ENCODE measurements around the gene NOM1.
"Not testable (repeated sequence)": the region's sequence is repeated elsewhere in the genome, so short reads cannot be mapped to it uniquely, and the experiment has no call there.

Gene NOM1

DNA sequence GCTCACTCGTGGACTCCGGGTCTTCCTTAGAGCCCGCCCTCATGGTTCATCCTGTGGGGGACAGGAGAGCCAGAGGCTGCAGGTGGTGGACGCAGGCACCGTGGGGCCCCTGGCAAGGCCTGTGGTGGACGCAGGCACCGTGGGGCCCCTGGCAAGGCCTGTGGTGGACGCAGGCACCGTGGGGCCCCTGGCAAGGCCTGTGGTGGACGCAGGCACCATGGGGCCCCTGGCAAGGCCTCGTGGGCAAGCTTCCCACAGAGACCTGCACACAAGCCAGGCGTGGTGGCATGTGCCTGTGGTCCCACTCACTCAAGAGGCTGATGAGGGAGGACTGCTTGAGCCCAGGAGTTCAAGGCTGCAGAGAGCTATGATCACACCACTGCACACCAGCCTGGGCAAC lies 23.7 kb upstream of the NOM1 start:
- not testable (repeated sequence) for H3K9me3 Mint-ChIP-seq; ATAC-seq (replicated peaks); DNase-seq; H3K27ac Mint-ChIP-seq; H3K4me3 Mint-ChIP-seq
- Mint-ChIP-seq H3K4me1 (ENCODE audit: low read depth in 2 of 2) (peaks cover 18 to 21% of the 10 kb centered on the region in 2 donors), H3K27me3 (peaks cover 7 to 40% of the 10 kb centered on the region in 2 donors), H3K36me3 (ENCODE audit: insufficient read depth) (peaks cover 23% of the 10 kb centered on the region)

DNA sequence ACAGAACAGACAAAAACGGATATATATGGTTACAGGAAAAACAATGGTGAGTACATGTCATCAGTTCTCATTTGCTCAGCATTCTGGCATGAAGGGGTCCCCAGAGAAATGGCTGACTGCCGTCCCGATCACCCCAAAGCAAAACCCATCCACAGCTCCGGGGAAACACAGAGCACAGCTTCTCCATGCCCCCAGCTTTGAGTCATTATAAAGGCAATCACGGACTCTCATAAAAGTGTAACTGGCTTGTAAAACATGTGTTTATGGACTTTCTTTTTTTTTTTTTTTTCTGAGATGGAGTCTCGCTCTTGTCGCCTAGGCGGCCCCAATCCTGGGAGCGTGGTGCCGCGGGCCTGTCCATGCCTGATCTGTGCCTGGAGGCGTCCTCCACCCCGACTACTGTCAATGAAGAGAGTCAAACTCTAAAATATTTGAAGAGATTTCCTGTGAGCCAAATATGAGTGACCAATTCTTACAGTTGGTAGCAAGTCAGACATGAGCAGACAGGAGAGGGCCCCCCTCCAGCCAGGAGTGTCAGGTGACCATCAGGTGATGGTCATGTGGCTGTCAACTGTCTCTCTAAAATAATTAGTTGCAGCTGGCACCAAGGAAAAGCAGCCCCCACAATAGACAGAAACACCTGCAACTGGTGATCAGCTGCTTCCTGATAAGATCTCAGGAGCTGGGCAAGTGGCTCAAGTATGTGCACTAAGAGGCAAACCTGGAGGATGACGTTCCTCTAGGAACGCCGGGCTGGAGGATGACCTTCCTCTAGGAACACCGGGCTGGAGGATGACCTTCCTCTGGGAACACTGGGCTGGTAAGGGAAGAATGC lies 21.7 kb upstream of the NOM1 start:
- Mint-ChIP-seq H3K9me3 (peaks cover 3 to 7% of the 10 kb centered on the region in 2 donors), H3K4me3 (no peak overlapping the region), H3K27ac (no peak overlapping the region), H3K27me3 (peaks cover 7 to 39% of the 10 kb centered on the region in 2 donors), H3K36me3 (ENCODE audit: insufficient read depth) (peaks cover 17% of the 10 kb centered on the region), H3K4me1 (ENCODE audit: low read depth in 2 of 2) (peaks cover 8 to 17% of the 10 kb centered on the region in 2 donors)
- DNase-seq (no peak), ATAC-seq (replicated peaks) (no peak)

DNA sequence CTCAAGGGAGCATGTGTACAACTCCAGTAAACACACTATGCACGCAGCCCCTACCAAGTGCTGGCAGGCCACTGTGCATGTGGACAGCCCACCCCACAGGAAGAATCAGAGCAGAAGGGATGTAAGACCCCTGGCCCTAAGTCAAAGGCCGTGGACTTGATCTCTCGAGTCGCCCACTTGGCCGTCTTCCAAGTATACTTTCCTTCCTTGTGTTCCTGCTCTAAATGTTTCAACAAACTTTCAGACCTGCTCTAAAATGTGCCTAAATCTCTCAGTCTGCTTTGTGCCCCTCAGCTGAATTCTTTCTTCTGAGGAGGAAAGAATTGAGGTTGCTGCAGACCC lies 21.1 kb upstream of the NOM1 start:
- DNase-seq (no peak), ATAC-seq (replicated peaks) (no peak)
- Mint-ChIP-seq H3K4me1 (ENCODE audit: low read depth in 2 of 2) (peaks cover 3 to 15% of the 10 kb centered on the region in 2 donors), H3K36me3 (ENCODE audit: insufficient read depth) (peaks cover 11% of the 10 kb centered on the region), H3K27ac (no peak overlapping the region), H3K27me3 (peaks cover 7 to 39% of the 10 kb centered on the region in 2 donors), H3K4me3 (no peak overlapping the region), H3K9me3 (peaks cover under 1 to 3% of the 10 kb centered on the region in 2 donors)

DNA sequence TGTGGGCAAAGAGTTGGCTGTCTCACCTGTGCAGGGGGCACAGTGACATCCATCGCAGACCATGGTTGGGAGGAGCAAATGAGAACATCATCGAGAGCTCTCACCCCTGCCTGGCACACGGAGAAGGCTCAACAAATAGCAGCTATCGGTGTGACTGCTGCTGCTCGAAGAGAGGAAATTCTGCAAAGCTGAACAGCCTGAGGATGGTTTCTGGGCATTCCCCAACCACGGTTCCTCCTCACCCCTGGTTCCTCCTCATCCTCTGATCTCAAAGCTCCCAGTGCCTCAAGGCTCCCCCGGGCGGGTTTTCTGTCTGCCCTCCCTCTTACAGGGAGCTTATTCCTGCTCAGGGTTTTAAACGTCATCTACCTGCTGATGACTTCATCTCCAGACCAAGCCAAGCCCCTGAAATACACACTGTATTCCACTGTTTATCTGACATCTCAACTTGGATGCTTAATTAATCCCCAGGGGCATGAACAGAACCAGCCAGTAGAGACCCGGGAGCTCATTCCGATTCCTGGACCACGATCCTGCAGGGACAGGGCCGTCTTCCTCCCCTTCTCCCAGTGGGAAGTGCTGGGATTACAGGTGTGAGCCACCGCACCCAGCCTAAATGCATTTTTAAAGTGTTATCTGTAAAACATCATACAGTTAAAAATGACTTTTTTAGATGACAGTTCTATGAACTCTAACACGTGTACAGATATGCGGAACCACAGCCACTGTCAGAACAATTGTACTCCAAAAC lies 19.5 kb upstream of the NOM1 start:
- peak overlapping the region; percentile 21 to 48 for H3K27ac Mint-ChIP-seq
- ATAC-seq (replicated peaks) (peak; percentile 83), DNase-seq (no peak)
- peaks cover 2% of the 10 kb centered on the region for H3K36me3 Mint-ChIP-seq (ENCODE audit: insufficient read depth)
- H3K4me1 Mint-ChIP-seq (ENCODE audit: low read depth in 2 of 2), result peaks cover 2 to 8% of the 10 kb centered on the region in 2 donors
- H3K27me3 Mint-ChIP-seq, result peaks cover 7 to 49% of the 10 kb centered on the region in 2 donors
- H3K9me3 Mint-ChIP-seq, result no peaks in the 10 kb centered on the region
- no peak overlapping the region for H3K4me3 Mint-ChIP-seq

DNA sequence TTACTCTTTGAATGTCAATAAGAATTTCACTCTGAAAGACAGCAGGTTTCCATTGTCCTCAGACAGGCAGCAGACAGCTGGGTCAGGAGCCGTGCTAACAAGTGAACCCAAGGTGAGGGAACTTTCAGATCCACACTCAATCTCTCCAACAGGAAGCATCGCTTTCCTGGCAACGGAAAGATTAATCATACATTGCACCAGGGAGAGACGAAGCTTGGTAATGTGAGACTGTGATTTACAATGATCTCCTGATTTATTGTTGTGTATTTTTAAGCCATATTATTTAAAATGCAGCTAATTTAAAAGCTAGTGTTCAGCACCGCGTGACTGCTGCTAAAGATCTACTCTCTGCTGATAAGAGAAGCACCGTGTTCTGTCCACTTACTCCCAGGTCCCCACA lies 17.5 kb upstream of the NOM1 start:
- peaks cover 2 to 8% of the 10 kb centered on the region in 2 donors for H3K4me1 Mint-ChIP-seq (ENCODE audit: low read depth in 2 of 2)
- H3K4me3 Mint-ChIP-seq, result no peak overlapping the region
- H3K27me3 Mint-ChIP-seq, result peaks cover 20 to 69% of the 10 kb centered on the region in 2 donors
- no peaks in the 10 kb centered on the region for H3K9me3 Mint-ChIP-seq
- ATAC-seq (replicated peaks), result no peak
- peaks cover 2% of the 10 kb centered on the region for H3K36me3 Mint-ChIP-seq (ENCODE audit: insufficient read depth)
- no peak overlapping the region for H3K27ac Mint-ChIP-seq
- DNase-seq, result no peak

DNA sequence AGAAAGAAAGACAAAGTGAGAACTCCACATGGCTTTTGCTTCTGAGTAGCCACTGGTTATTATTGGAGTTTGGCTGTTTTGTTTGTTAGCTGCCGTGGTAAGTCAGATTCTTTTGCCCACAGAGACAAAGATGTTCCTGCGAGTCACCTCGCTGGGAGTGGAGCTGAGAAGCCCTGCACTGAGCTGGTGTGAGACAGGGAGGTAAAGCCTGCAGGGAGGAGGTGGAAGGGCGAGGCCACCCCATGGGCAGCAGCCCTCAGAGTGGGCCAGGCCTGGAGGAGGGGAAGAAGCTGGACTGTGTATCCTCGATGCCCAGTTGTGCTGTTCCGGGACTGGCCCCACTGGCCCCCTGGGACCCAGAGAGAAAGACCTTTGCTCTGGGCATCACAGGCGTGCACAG lies 14.3 kb upstream of the NOM1 start:
- Mint-ChIP-seq H3K9me3 (no peaks in the 10 kb centered on the region), H3K36me3 (ENCODE audit: insufficient read depth) (no peaks in the 10 kb centered on the region), H3K4me3 (no peak overlapping the region), H3K27ac (no peak overlapping the region), H3K27me3 (peaks cover 19 to 58% of the 10 kb centered on the region in 2 donors), H3K4me1 (ENCODE audit: low read depth in 2 of 2) (peaks cover 0 to 4% of the 10 kb centered on the region in 2 donors)
- DNase-seq (no peak), ATAC-seq (replicated peaks) (no peak)

DNA sequence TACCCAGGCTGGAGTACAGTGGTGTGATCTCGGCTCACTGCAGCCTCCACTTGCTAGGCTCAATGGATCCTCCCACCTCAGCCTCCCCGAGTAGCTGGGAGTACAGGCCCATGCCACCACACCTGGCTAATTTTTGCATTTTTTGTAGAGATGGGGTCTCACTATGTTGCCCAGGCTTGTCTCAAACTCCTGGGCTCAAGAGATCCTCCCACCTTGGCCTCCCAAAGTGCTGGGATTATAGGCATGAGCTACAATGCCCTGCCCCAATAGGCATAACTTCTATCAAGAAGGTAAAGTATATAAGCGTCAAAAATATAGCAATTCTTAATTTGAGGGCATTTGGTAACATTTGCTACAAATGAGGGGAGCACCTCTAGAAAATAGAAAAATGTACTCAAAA lies 12.7 kb upstream of the NOM1 start:
- not testable (repeated sequence) for H3K27ac Mint-ChIP-seq; H3K4me1 Mint-ChIP-seq (ENCODE audit: low read depth in 2 of 2); DNase-seq; H3K9me3 Mint-ChIP-seq; H3K4me3 Mint-ChIP-seq; H3K36me3 Mint-ChIP-seq (ENCODE audit: insufficient read depth); ATAC-seq (replicated peaks)
- peaks cover 19 to 68% of the 10 kb centered on the region in 2 donors for H3K27me3 Mint-ChIP-seq

DNA sequence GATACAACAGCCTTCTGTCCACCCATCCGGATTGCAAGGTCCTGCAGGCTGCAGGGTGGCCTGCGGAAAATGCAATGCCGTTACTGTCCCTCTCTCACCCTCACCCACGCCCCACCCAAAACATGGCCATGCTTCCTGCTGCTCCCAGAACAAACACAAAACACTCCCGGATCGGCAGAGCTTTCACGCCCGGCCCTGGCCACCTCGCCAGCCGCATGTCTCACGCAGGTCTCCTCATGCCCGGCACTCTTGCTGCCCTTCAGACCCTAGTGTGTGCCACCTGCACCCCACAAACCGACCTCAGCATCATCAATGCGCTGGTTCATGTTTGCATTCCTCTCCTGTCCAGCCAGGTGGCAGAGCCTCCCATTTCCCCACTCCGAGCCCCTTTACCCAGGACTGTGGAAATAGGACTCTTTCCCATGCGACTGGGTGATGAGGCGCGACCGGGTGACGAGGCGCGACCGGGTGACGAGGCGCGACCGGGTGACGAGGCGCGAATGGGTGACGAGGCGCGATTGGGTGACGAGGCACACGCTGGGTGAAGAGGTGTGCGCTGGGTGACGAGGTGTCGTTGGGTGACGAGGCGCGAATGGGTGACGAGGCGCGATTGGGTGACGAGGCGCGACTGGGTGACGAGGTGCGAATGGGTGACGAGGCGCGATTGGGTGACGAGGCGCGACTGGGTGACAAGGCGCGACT lies 8.9 kb upstream of the NOM1 start:
- H3K27me3 Mint-ChIP-seq, result peaks cover 36 to 82% of the 10 kb centered on the region in 2 donors
- H3K36me3 Mint-ChIP-seq (ENCODE audit: insufficient read depth), result peaks cover 10% of the 10 kb centered on the region
- peaks cover 0 to 2% of the 10 kb centered on the region in 2 donors for H3K9me3 Mint-ChIP-seq
- H3K4me3 Mint-ChIP-seq, result no peak overlapping the region
- H3K4me1 Mint-ChIP-seq (ENCODE audit: low read depth in 2 of 2), result peaks cover 0 to 5% of the 10 kb centered on the region in 2 donors
- no peak for ATAC-seq (replicated peaks)
- DNase-seq, result no peak
- H3K27ac Mint-ChIP-seq, result no peak overlapping the region

DNA sequence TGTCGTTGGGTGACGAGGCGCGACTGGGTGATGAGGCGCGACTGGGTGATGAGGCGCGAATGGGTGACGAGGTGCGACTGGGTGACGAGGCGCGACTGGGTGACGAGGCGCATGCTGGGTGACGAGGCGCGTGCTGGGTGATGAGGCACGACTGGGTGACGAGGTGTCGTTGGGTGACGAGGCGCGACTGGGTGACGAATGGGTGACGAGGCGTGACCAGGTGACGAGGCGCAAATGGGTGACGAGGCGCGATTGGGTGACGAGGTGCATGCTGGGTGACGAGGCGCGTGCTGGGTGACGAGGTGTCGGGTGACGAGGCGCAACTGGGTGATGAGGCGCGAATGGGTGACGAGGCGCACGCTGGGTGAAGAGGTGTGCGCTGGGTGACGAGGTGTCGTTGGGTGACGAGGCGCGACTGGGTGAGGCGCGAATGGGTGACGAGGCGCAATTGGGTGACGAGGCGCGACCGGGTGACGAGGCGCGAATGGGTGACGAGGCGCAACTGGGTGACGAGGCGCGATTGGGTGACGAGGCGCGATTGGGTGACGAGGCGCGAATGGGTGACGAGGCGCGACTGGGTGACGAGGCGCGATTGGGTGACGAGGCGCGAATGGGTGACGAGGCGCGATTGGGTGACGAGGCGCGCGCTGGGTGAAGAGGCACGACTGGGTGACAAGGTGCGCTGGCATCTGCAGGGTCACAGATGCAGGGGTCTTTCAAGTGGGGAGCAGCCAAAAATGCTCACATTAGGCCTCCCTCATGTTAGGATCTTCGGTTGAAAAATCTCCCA lies 7.9 kb upstream of the NOM1 start:
- no peak for ATAC-seq (replicated peaks)
- no peak overlapping the region for H3K27ac Mint-ChIP-seq
- DNase-seq, result no peak
- peaks cover 0 to 5% of the 10 kb centered on the region in 2 donors for H3K4me1 Mint-ChIP-seq (ENCODE audit: low read depth in 2 of 2)
- H3K27me3 Mint-ChIP-seq, result peaks cover 31 to 77% of the 10 kb centered on the region in 2 donors
- peaks cover 0 to 2% of the 10 kb centered on the region in 2 donors for H3K9me3 Mint-ChIP-seq
- H3K4me3 Mint-ChIP-seq, result no peak overlapping the region
- H3K36me3 Mint-ChIP-seq (ENCODE audit: insufficient read depth), result peaks cover 10% of the 10 kb centered on the region

DNA sequence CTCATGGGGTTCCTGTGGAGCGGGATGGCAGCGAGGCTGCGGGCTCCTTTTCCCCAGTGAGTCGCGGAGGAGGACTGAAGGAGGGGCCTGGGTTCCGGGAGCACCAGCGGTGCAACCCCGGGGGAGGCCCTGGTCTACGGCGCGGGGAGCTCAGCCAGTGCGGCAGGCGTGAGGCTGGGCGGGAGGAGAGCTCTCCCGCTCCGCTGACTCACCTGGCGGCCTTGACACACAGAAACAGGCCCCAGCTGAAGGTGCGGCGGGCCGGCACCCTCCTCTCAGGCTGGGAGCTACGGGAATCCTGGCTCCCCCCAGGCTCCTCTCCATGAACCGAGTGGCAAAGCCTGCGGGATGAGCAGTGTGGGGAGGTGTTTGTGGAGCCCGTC lies 6.8 kb upstream of the NOM1 start:
- Mint-ChIP-seq H3K4me3 (no peak overlapping the region), H3K9me3 (peaks cover 0 to 2% of the 10 kb centered on the region in 2 donors), H3K36me3 (ENCODE audit: insufficient read depth) (peaks cover 10% of the 10 kb centered on the region), H3K27ac (no peak overlapping the region), H3K4me1 (ENCODE audit: low read depth in 2 of 2) (peaks cover 0 to 5% of the 10 kb centered on the region in 2 donors), H3K27me3 (peaks cover 27 to 74% of the 10 kb centered on the region in 2 donors)
- ATAC-seq (replicated peaks) (peak; percentile 36), DNase-seq (no peak)

DNA sequence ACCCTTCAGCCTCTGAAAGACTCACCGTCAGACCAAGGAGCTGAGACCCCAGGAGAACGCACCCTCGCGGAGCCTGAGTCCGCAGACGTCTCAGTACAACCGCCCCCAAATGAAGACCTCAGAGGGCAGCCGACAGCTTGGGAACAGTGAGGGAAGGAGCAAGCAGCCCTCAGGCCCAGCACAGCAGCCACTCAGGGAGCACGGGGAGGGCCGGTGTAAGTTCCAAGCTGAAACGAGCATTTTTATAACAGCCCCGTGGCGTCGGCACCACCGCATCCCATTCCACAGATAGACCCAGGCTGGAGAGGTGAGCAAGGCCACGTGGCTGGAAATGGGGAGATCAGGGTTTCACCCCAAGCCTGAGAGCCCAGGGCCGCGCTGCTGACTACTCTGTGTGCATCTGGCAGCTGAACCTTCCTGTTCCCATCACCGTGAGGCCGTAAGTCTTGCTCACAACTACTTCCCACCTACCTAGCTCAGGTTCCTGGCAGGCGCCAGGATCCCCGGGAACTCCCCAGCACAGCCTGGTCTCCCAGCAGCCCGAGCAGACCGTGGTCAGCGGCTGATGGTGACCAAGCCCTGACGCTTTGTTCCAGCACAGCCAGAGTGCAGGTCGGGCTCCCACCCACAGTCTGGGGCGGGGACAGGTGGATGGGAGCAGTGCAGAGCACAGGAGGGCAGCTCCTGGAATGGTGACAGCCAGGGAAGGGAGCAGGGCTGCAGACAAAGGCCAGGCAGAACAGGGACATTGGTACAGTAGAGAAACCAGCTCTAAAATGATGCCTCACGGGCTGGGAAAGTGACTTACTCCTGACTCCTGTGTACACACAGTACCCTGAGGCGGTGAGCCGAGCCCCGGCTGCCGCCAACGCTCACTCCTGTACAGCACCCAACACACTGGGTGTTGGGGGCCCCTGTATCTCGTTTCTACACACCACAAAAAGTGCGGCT lies 6.1 kb upstream of the NOM1 start:
- peaks cover 0 to 2% of the 10 kb centered on the region in 2 donors for H3K9me3 Mint-ChIP-seq

DNA sequence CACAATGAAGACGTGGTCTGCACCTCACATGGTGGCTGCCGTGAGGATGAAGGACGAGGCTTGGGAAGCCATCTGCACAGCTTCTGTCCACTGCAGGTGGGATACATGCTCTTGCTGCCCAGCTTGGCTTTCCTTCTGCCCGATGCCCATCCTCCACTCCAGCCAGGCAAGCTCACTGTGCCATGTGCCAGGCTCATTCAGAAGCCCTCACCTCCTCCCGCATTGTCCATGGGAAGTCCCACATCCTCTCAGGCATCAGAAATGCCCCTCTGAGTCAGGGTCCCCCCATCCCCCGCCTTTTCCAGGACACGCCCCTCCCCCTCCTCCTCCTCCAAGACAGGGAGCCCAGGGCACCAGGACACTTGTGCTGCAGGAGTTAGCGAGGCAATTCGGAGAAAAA lies 4.6 kb upstream of the NOM1 start:
- peaks cover 0 to 5% of the 10 kb centered on the region in 2 donors for H3K4me1 Mint-ChIP-seq (ENCODE audit: low read depth in 2 of 2)
- ATAC-seq (replicated peaks), result no peak
- peaks cover 22 to 63% of the 10 kb centered on the region in 2 donors for H3K27me3 Mint-ChIP-seq
- H3K4me3 Mint-ChIP-seq, result no peak overlapping the region
- DNase-seq, result no peak
- H3K27ac Mint-ChIP-seq, result no peak overlapping the region
- H3K9me3 Mint-ChIP-seq, result peaks cover 0 to 2% of the 10 kb centered on the region in 2 donors
- H3K36me3 Mint-ChIP-seq (ENCODE audit: insufficient read depth), result peaks cover 10% of the 10 kb centered on the region

More for the DNA sequence above, 6.1 kb upstream of the NOM1 start:
- Mint-ChIP-seq H3K27ac (no peak overlapping the region), H3K4me1 (ENCODE audit: low read depth in 2 of 2) (peaks cover 0 to 5% of the 10 kb centered on the region in 2 donors), H3K27me3 (peaks cover 22 to 68% of the 10 kb centered on the region in 2 donors), H3K36me3 (ENCODE audit: insufficient read depth) (peaks cover 10% of the 10 kb centered on the region), H3K4me3 (no peak overlapping the region)
- ATAC-seq (replicated peaks) (peak; percentile 53), DNase-seq (no peak)
